Rectal smooth muscle tissue (tissue), 1 donor: ENCODE data around the gene RIMBP3C.
"Not testable (repeated sequence)": the region's sequence is repeated elsewhere in the genome, so short reads cannot be mapped to it uniquely, and the experiment has no call there.

ENCODE experiments used
- H3K27ac ChIP-seq: one replicate; pipeline ENCODE4 v1.7.0; 2013; ENCODE audit warnings: low read depth, low read length, inconsistent platforms
- H3K27me3 ChIP-seq: one replicate; pipeline ENCODE4 v1.7.0; 2013; ENCODE audit warnings: low read length; ENCODE audit not compliant: control insufficient read depth, insufficient read depth
- H3K36me3 ChIP-seq: one replicate; pipeline ENCODE4 v1.7.0; 2013; ENCODE audit warnings: low read length; ENCODE audit not compliant: control insufficient read depth, insufficient read depth
- H3K4me1 ChIP-seq: one replicate; pipeline ENCODE4 v1.7.0; 2013; ENCODE audit warnings: low read length; ENCODE audit not compliant: control insufficient read depth, insufficient read depth
- H3K4me3 ChIP-seq: one replicate; pipeline ENCODE4 v1.7.0; 2013; ENCODE audit warnings: low read length
- H3K9ac ChIP-seq: one replicate; pipeline ENCODE4 v1.7.0; 2013; ENCODE audit warnings: low read length

RIMBP3C gene

GRCh38 chr22:21551361-21551760 is at the start of gene RIMBP3C:
Gene RIMBP3C, minus strand, starts transcription at chr22:21551461. Its CDS starts 485 bp downstream, at chr22:21550976.
- H3K27ac ChIP-seq, H3K27me3 ChIP-seq, H3K4me1 ChIP-seq, H3K36me3 ChIP-seq, H3K4me3 ChIP-seq, H3K9ac ChIP-seq: not testable (repeated sequence)

GRCh38 chr22:21599053-21599893 is 48.0 kb upstream of the RIMBP3C start:
- no peaks in the 10 kb centered on the region for H3K27me3 ChIP-seq
- no peaks in the 10 kb centered on the region for H3K4me1 ChIP-seq
- H3K9ac ChIP-seq = no peak overlapping the region
- H3K36me3 ChIP-seq = peaks cover under 1% of the 10 kb centered on the region
- H3K27ac ChIP-seq = no peak overlapping the region
- no peak overlapping the region for H3K4me3 ChIP-seq

GRCh38 chr22:21598302-21598701 is 47.0 kb upstream of the RIMBP3C start:
- peaks cover 10% of the 10 kb centered on the region for H3K36me3 ChIP-seq
- H3K4me1 ChIP-seq = no peaks in the 10 kb centered on the region
- no peak overlapping the region for H3K27ac ChIP-seq
- no peak overlapping the region for H3K9ac ChIP-seq
- H3K27me3 ChIP-seq = no peaks in the 10 kb centered on the region
- H3K4me3 ChIP-seq = no peak overlapping the region

- H3K36me3 ChIP-seq = peaks cover 18% of the 10 kb centered on the region
- not testable (repeated sequence) for H3K9ac ChIP-seq, H3K27ac ChIP-seq, H3K4me3 ChIP-seq, H3K27me3 ChIP-seq, H3K4me1 ChIP-seq
These were observed 45.3 kb upstream of the RIMBP3C start for GRCh38 chr22:21596356-21597135.

GRCh38 chr22:21594865-21595452 is 43.7 kb upstream of the RIMBP3C start:
- Histone ChIP-seq H3K4me1 (peaks cover 6% of the 10 kb centered on the region), H3K27me3 (no peaks in the 10 kb centered on the region), H3K27ac (no peak overlapping the region), H3K4me3 (no peak overlapping the region), H3K9ac (no peak overlapping the region), H3K36me3 (peaks cover 18% of the 10 kb centered on the region)

- H3K9ac ChIP-seq = no peak overlapping the region
- peaks cover 6% of the 10 kb centered on the region for H3K4me1 ChIP-seq
- H3K36me3 ChIP-seq = peaks cover 18% of the 10 kb centered on the region
These were observed 42.4 kb upstream of the RIMBP3C start for GRCh38 chr22:21593406-21594232.

GRCh38 chr22:21592422-21592821 is 41.2 kb upstream of the RIMBP3C start:
- Histone ChIP-seq H3K27ac (no peak overlapping the region), H3K4me1 (peaks cover 6% of the 10 kb centered on the region), H3K9ac (no peak overlapping the region), H3K27me3 (no peaks in the 10 kb centered on the region), H3K4me3 (no peak overlapping the region), H3K36me3 (peaks cover 18% of the 10 kb centered on the region)

More at GRCh38 chr22:21593406-21594232, 42.4 kb upstream of the RIMBP3C start:
- Histone ChIP-seq H3K27me3 (no peaks in the 10 kb centered on the region), H3K27ac (no peak overlapping the region), H3K4me3 (no peak overlapping the region)

GRCh38 chr22:21591695-21592094 is 40.4 kb upstream of the RIMBP3C start:
- Histone ChIP-seq H3K4me3 (no peak overlapping the region), H3K27ac (no peak overlapping the region), H3K9ac (no peak overlapping the region), H3K4me1 (peaks cover 6% of the 10 kb centered on the region), H3K36me3 (peaks cover 18% of the 10 kb centered on the region), H3K27me3 (no peaks in the 10 kb centered on the region)

GRCh38 chr22:21590809-21591641 is 39.8 kb upstream of the RIMBP3C start:
- Histone ChIP-seq H3K27ac (no peak overlapping the region), H3K36me3 (peaks cover 18% of the 10 kb centered on the region), H3K9ac (no peak overlapping the region), H3K27me3 (no peaks in the 10 kb centered on the region), H3K4me1 (peaks cover 6% of the 10 kb centered on the region), H3K4me3 (no peak overlapping the region)

GRCh38 chr22:21589396-21589795 is 38.1 kb upstream of the RIMBP3C start:
- Histone ChIP-seq H3K27me3 (no peaks in the 10 kb centered on the region), H3K4me1 (peaks cover 6% of the 10 kb centered on the region), H3K9ac (no peak overlapping the region), H3K36me3 (peaks cover 18% of the 10 kb centered on the region), H3K27ac (no peak overlapping the region), H3K4me3 (no peak overlapping the region)

GRCh38 chr22:21587803-21588611 is 36.7 kb upstream of the RIMBP3C start:
- Histone ChIP-seq H3K9ac (no peak overlapping the region), H3K4me1 (peaks cover 6% of the 10 kb centered on the region), H3K27me3 (no peaks in the 10 kb centered on the region), H3K4me3 (no peak overlapping the region), H3K36me3 (peaks cover 6% of the 10 kb centered on the region), H3K27ac (no peak overlapping the region)
